ENCODE data around the gene MOB4. TPM values are rescaled to one million over a fixed set of nuclear protein-coding genes. Genes with fewer than 3 reads are reported as not detected.

Gene MOB4
- total RNA-seq, 1 donor from 2014 or later: 26.0 TPM

- Mint-ChIP-seq H3K27me3 (ENCODE audit: low read depth) (no peaks in the 10 kb centered on the region), H3K9me3 (no peaks in the 10 kb centered on the region), H3K27ac (no peak overlapping the region), H3K36me3 (no peaks in the 10 kb centered on the region), H3K4me3 (no peak overlapping the region), H3K4me1 (no peaks in the 10 kb centered on the region)
- TF ChIP-seq, protein P1, sequence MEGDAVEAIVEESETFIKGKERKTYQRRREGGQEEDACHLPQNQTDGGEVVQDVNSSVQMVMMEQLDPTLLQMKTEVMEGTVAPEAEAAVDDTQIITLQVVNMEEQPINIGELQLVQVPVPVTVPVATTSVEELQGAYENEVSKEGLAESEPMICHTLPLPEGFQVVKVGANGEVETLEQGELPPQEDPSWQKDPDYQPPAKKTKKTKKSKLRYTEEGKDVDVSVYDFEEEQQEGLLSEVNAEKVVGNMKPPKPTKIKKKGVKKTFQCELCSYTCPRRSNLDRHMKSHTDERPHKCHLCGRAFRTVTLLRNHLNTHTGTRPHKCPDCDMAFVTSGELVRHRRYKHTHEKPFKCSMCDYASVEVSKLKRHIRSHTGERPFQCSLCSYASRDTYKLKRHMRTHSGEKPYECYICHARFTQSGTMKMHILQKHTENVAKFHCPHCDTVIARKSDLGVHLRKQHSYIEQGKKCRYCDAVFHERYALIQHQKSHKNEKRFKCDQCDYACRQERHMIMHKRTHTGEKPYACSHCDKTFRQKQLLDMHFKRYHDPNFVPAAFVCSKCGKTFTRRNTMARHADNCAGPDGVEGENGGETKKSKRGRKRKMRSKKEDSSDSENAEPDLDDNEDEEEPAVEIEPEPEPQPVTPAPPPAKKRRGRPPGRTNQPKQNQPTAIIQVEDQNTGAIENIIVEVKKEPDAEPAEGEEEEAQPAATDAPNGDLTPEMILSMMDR (IDR thresholded peaks at IDR 0.05; ENCODE audit: unreplicated experiment): no peak
- DNase-seq (ENCODE audit: low spot score in 2 of 2, unreplicated experiment in 2 of 2): no peak
These were observed 81.3 kb downstream of the MOB4 start for GRCh38 chr2:197597166-197597565.

- Mint-ChIP-seq H3K36me3 (no peaks in the 10 kb centered on the region), H3K27ac (no peak overlapping the region), H3K9me3 (no peaks in the 10 kb centered on the region), H3K27me3 (ENCODE audit: low read depth) (no peaks in the 10 kb centered on the region), H3K4me1 (no peaks in the 10 kb centered on the region), H3K4me3 (no peak overlapping the region)
- TF ChIP-seq, protein P1 (IDR thresholded peaks at IDR 0.05; ENCODE audit: unreplicated experiment): no peak
- no peak for DNase-seq (ENCODE audit: low spot score in 2 of 2, unreplicated experiment in 2 of 2)
These were observed 82.6 kb downstream of the MOB4 start for GRCh38 chr2:197598450-197598849.

- DNase-seq (ENCODE audit: low spot score in 2 of 2, unreplicated experiment in 2 of 2): no peak
- TF ChIP-seq, protein P1 (IDR thresholded peaks at IDR 0.05; ENCODE audit: unreplicated experiment): peak; percentile 28
- Mint-ChIP-seq H3K27me3 (ENCODE audit: low read depth) (no peaks in the 10 kb centered on the region), H3K4me3 (no peak overlapping the region), H3K4me1 (no peaks in the 10 kb centered on the region), H3K27ac (no peak overlapping the region), H3K9me3 (no peaks in the 10 kb centered on the region), H3K36me3 (no peaks in the 10 kb centered on the region)
These were observed 83.6 kb downstream of the MOB4 start for GRCh38 chr2:197599285-197599965.

DNA sequence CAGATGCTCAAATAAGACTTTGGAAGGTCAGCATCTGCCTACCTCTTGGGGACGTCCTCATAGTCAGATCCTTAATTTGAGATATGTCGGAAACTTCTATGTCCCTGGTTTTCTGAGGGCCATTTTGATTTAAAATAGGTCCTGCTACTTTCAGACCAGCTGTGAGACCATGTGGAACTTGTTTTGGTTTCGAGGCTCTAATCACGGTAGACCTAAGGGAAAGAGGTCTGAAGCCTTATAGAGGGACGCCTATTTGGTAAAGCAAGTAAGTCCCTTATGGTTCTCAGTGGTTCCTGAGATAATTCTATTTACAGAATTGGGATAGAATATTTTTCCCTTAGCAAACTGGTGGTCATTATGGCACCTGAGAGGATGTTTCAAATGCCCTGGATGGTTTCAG lies 84.4 kb downstream of the MOB4 start:
- TF ChIP-seq, protein P1 (IDR thresholded peaks at IDR 0.05; ENCODE audit: unreplicated experiment): no peak
- Mint-ChIP-seq H3K4me1 (no peaks in the 10 kb centered on the region), H3K27ac (no peak overlapping the region), H3K36me3 (no peaks in the 10 kb centered on the region), H3K27me3 (ENCODE audit: low read depth) (no peaks in the 10 kb centered on the region), H3K9me3 (no peaks in the 10 kb centered on the region), H3K4me3 (no peak overlapping the region)
- no peak for DNase-seq (ENCODE audit: low spot score in 2 of 2, unreplicated experiment in 2 of 2)

- TF ChIP-seq, protein P1 (IDR thresholded peaks at IDR 0.05; ENCODE audit: unreplicated experiment): no peak
- no peak overlapping the region for H3K27ac Mint-ChIP-seq
- no peak for DNase-seq (ENCODE audit: low spot score in 2 of 2, unreplicated experiment in 2 of 2)
- no peaks in the 10 kb centered on the region for H3K4me1 Mint-ChIP-seq
- H3K36me3 Mint-ChIP-seq: no peaks in the 10 kb centered on the region
- H3K4me3 Mint-ChIP-seq: no peak overlapping the region
- H3K9me3 Mint-ChIP-seq: no peaks in the 10 kb centered on the region
- no peaks in the 10 kb centered on the region for H3K27me3 Mint-ChIP-seq (ENCODE audit: low read depth)
These were observed 85.9 kb downstream of the MOB4 start for GRCh38 chr2:197601726-197602125.

Other genes starting within 250 kb of the MOB4 start
- gene ANKRD44, start 205.3 kb upstream of the MOB4 start, total RNA-seq: 7.7 to 10.8 TPM (median 10.4 TPM) in 3 replicates
- gene SF3B1, start 81.0 kb upstream of the MOB4 start, total RNA-seq: 404 to 422 TPM (median 414 TPM) in 3 replicates
- gene COQ10B, start 62.5 kb upstream of the MOB4 start, total RNA-seq: 14.6 to 15.9 TPM (median 15.3 TPM) in 3 replicates
- 326 to 341 TPM (median 337 TPM) in 3 replicates for gene HSPD1, start 16.2 kb upstream of the MOB4 start, total RNA-seq
- gene HSPE1, start 15.7 kb upstream of the MOB4 start, total RNA-seq: 91.8 to 102 TPM (median 96.4 TPM) in 3 replicates
- 7.7 to 9.9 TPM (median 9.7 TPM) in 3 replicates for gene RFTN2, start 159.5 kb downstream of the MOB4 start, total RNA-seq
- gene MARS2, start 189.3 kb downstream of the MOB4 start, total RNA-seq: 4.6 to 5.1 TPM (median 4.9 TPM) in 3 replicates

Measured in mesothelial cell of epicardium (in vitro differentiated cells).